ENCODE data around the gene IQGAP3.

Gene IQGAP3

DNA sequence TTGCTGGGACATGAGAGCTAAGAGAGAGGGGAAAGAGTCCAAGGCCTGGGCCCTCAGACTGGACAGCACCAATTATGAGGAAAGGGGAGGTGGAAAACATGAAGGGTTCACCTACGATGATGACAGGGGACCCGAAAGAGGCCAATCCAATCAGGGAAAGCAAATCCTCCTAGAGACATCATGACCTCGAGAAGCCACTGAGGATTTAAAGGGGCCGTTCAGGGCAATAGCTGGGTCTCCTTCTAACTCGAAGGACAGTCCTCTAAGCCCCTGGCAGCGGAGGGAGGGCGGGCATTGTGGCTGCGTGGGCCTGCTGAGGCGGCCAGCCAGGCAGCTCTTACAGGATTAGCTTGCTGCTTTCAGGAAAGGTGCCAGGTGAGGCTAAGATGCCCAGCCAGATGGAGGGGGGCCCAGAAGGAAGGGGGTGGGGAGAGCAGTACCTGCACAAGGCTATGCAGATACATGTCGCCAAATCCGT, 79.2 kb downstream of the IQGAP3 start:
- DNase-seq, result no peak

DNA sequence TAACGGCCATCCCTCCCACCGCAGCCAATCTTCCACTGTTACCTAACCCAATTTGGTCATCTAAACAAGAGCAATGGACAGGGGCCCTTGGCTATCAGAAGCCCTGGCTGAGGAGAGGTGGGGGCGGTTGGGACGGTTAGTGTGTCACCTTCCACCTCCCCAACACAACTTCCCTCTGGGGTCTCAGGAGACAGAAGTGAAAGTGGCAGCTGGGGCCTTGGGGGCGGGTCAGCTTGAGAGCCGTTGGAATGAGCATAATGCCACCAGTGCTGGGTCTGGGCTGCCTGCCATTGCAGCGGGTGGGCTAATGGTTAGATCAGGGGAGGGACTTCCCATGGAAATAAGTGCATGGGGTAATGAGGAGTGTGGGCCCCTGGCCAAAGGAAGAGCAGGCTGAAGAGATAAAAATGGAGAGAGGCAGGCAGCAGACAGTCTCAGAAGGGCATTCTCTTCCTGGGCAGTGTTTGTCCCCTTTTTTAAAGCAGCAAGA, 79.7 kb downstream of the IQGAP3 start:
- no peak for DNase-seq

DNA sequence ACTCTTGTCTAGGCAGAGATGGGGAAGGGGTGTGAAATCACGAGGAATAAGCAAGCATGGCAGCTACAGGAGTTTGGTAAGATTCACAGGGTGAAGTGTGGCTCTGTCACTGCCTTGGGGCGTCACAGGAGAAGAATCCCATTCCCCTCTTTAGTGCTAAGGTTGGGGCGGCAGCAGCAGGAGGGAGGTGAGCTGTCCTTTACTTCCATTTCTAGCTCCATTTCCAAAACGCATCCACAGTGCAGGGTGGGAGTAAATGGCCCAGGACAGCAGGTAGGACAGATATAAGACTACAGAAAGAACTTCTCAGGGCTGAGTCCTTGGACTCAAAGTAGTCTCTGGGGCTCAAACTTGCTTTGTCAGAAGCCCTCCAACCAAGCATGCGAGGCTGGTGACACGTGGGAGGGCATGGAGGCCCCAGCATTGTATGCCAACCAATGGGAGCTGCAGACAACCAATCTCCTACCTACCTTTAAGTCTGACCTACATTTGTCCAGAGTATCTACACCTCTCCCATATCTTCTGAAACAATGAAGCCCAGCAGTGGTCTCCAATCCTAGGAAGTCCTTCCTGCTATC, 80.3 kb downstream of the IQGAP3 start:
- no peak for DNase-seq

DNA sequence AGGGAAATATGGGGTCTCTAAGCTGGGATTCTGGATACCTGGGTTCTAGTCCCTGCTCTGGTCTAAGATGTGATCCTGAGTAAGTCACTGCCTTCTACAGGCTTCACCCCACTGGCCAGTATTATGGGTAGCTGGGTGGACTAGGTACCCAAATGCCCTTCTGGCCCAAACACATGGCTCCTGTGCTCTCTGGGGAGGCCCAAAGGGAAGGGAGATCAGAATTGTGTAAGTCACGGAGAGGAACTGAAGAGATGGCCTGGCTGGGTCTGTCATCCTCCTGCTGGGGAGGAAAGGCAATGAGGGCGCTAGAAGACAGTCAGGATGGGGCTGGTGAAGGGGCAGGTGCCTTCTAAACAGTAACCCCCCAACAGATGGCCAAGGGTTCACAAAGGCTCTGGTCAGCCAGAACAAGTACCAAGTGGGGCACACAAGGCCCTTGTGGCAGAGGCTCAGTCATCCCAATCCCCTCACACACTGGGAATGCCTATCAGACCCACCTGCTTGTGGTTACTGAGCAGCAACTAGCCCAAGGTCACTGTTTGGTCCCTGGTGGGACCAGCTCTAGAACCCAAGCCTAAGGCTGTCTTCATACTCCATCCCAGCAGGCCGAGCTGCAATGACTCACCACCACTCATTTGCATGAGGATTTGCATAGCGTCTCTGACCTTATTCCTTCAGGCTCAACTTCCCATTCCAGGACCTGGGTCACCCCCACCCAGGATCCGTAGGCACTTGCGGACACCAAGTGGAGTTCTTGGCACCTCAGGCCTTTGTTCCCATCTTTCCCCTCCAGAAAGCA, 81.0 kb downstream of the IQGAP3 start:
- DNase-seq, result no peak

DNA sequence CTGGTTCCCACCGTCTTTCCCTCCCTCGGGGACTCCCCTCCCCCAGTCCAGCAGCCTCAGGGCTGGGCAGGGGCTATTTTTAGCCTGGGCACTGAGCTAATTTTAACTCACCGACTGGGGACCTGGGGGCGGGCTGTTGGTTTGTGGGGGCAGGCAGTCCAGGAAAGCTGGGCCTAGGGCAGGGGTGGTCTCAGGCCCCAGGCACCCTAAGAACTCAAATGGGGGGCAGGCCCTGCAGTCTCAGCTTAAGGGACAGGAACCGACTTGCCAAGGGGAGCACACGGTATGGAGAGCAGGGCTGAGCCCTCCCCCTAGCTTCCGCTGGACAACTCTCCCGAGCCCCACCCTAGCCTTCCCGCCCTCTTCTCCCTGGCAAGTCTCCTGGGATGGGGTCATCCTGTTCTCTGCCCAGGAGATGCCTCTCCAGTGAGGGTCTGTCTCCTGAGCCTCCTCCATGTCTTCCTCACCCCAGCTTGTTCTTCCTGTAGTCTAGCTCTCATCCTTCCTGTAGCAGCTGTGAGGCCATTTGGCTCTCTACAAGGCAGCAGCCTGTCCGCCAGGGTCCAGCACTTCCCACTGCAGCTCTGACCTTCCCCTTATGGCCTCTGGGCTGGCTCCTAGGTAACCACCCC, 81.8 kb downstream of the IQGAP3 start:
- no peak for DNase-seq

DNA sequence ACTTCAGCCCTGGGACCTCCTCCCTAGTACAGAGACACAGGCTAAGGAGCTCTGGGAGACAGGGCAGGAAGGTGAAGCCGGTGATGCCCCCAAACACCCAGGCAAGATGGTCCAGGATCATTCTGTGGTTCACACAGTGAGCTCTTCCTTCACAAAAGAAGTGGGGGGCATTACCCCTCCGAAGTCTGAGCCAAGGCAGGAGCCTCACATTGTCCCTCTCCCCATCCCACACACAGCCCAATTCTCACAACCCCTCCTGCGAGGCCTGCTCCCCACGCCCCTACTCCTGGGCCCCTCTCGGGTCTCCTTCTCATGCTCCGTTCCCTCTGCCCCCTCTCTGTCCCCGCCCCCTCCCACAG, 82.5 kb downstream of the IQGAP3 start:
- no peak for DNase-seq

DNA sequence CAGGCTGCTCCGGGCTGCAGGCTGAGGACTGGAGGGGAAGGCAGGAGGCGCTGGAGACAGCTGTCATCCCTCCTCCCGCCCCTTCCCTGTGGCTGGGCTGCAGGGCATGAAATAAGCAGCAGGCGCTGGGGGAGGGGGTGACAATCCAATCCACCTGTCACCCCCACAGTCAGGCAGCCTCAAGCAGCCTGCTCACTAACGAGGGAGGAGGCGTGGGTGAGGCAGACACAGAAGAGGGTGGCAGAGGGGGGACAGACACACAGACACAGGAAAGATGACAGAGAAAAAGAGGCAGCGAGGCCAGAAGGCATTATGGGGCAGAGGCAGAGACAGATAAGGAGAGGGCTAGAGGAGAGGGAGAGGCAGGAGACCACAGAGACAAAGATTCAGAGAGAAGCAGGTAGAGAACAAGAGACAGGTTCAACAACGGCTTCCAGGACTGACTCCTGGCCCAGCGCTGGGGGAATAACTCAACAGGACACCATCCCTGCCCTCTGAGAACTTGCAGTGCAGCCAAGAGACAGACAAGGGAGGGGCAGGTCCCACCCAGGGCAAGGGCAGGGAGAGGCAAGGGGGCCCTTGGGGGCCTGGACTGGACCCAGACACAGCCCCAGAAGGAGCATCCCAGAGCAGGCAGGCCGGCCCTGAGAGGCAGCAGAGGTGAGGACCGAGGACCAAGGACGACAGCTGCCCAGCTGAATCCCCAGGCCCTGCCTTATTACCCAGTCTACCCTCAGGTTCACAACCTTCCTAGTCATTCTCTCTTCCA, 83.0 kb downstream of the IQGAP3 start:
- peak; percentile 42 for DNase-seq

DNA sequence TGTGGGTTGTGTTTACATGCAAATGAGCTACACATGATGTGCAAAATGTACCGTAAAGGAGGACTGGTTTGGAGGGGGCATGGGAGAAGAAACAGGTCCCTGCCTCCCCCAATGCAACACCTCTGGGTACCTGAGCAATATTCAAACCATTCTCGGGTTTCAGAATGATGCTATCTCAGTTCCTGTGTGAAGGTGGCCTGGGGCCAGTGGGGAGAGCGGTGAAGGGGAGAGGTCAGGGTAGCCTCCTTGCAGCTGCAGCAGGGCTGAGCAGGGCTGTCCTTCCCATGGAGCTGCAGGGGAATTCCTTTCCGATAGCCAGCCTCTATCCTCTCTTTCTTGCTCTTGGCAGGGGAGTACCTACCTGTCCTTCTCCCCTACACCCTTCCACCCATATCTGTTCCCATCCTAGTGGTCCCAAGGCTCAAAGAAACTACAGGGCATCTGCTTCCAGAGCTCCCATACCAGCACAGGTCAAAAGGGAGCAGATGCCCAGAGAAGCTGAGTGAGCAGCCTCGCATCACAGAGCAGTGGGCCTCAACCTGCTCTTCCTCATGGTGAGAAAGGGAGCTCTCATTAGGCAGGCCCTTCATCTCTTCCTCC, 83.7 kb downstream of the IQGAP3 start:
- DNase-seq, result peak; percentile 36

DNA sequence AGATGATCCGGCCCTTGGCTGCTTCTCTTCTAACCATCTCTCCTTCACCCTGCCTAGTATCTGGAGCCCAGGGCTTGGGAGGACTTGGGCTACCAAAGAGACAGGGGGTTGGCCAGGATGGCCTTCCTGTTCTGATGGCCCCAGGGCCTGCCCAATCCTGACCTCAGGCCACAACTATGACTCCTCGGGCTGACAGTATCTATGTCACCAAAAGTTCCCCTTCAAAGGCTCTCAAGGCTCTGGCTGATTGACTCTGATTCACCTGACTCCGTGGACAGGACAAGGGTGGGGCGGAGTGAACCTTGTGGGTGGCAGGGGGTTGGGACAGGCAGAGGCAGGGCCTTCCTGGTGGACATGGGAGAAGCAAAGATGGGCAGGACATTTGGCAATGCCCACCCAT, 84.5 kb downstream of the IQGAP3 start:
- peak; percentile 37 for DNase-seq

DNA sequence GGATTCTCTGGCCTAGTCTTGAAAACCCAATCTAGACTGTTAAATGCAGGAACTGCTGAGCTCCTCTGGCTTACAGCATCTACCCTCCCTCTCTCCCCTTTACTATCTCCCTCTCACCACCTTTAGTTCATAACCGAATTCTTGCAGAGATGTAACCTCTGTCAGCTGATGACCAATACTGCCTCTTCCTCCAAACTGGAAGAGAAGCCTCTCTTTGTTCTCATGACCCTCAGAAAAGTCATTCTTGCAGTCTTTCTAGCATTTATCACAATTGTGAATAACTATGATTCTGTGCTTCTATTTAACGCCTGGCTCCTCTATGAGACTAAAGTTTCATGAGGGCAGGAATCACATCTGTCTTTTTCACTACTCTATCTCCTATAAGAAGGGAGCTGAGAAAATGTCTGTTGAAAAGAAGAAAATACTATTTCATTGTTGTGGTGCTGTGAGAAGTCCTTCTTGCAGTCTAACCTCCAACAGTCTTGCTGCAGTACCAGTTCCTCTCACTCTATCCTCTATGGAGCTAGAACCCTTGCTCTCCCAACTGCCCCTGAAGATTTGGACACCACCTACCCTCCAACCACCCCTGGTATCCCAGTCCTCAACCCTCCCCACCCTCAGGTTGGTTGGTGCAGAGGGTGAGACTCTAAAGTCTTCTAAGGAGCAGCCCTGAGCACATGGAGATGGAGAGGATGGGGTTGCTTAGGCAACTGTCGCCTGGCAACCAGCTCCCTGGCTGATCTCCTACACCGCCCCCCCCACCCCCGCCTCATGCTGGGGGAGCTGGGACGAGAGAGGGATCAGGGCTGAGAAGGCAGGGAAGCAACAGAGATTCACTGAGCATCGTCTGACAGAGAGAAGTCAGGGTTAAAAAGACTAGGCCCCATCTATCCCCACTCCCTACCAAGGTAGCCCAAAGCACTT, 85.7 kb downstream of the IQGAP3 start:
- DNase-seq, result no peak

DNA sequence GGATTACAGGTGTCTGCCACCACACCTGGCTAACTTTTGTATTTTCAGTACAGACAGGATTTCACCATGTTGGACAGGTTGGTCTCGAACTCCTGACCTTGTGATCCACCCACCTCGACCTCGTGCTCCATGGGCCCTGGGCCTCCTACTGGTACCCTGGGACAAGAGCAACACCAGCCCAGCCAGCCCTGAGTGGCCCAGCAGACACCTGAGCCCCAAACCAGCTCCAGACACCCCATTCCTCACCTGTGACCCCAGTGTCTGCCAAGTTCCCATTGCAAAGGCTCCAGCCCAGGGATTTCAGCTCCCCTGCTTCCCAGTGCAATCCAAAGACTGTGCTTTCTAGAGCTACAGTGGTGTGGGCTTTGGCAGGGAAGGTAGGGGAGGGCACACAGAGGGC, 86.4 kb downstream of the IQGAP3 start:
- no peak for DNase-seq

DNA sequence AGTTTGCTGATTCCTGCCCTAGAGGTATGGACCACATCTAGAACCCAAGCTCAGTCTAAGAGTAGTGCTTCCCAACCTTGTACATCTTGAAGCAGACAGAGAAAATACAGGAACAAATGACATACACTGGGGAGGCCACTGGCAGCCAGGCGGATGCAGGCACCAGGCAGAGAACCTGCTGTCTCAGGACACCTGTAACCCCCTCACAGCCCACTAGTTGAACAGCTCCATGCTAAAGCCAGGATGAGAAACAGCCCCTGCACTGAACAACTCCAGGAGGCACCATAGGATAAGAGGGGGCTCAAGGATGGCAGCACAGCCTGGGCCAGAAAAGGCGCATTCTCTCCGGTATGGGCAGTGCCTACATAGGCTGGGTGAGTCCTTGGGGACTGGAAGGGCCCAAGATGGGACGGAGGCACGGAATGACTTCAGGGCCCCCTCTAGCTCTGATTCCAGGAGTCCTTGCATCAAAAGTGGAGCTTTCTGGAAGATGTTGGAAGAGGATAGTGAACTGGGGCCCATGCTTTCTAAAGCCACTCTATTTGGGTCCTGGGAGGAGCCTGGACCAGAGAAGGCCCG, 87.8 kb downstream of the IQGAP3 start:
- DNase-seq, result no peak

DNA sequence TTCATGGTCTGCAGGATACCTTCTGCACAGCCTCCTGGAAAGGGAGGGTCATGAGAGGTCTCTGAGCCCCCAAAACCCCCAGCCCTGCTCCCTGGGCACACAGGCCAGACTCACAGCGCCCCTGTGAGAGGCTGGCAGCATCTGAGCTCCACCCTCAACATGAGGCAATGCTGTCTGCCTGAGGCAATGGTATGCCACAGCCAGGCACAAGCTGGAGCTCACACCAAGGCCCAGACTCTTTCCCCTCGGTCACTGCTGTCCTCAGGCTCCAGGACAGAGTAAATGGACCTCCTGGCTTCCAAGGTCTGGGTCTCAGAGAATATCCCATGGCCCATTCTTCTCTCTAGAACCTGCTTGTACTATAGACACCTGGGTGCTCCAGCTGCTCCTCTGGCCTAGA, 89.0 kb downstream of the IQGAP3 start:
- no peak for DNase-seq

DNA sequence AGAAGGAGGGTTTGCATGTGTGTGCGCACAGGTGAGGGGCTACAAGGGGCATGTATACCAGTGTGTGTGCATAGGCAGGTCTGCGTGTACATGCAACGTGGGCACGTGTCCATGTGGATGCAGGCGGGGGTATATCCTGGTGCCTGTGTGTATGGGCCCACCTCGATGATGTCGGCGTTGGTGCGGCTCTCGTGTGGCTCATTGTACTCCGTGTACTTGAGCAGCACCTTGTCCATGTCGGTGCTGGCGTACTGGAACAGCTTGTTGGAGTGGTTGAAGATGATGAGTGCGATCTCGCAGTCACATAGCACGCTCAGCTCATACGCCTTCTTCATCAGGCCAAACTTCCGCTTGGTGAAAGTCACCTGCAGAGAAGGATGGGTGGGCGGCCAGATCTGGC, 90.1 kb downstream of the IQGAP3 start:
- DNase-seq, result no peak

DNA sequence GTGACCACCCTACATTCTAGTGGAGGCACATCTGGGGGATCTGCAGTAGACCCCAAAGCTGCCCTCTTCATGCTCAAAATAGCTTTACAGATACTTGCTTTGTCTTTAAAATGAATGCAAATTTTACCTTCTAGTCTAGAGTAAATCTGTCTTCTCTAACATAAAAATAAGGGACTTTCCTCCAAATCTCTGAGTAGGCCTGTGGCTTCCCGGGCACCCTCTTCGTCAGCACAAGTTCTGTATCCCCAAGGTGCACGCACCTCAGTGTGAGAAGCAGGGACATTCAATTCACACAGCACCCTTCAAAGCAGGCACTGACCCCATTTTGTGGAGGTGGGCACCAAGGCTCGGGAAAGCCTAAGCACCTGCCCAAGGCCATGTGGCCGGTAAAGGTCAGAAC, 90.8 kb downstream of the IQGAP3 start:
- no peak for DNase-seq

DNA sequence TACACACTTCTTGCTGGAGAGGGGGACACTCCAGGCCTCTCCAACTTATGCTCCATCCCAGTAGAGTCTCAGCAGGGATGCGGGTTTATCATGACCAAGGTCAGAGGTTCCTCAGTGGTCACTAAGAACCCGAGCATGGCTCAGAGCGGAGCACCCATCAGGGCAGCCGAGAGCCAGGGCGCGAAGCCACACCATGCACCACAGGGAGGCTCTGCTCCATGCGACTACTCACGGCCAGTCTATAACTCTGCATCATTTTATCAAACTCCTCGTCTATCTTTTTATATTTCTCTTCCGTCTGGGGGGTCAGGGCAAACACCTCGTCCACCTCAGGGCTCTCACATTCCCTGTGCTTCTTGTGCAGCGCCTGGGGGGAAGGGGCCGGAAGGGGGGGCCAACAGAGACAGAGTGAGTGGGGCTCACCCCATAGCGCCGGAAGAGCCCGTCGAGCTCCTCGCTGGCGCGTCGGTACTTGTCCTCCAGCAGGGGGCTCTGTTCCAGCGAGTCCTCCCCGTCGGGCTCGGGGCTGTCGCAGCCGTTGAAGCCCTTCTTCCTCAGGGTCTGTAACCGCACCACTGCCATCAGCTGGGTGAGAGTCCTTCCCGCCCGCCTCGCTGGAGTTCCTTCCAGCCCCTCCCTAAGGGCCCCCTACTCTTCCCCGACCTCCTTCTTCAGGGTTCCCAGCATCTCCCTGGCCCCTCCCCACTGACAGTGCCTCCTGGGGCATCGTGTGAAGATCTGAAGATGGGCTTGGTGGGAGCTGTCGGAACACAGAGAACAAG, 91.8 kb downstream of the IQGAP3 start:
- DNase-seq, result peak; percentile 81

DNA sequence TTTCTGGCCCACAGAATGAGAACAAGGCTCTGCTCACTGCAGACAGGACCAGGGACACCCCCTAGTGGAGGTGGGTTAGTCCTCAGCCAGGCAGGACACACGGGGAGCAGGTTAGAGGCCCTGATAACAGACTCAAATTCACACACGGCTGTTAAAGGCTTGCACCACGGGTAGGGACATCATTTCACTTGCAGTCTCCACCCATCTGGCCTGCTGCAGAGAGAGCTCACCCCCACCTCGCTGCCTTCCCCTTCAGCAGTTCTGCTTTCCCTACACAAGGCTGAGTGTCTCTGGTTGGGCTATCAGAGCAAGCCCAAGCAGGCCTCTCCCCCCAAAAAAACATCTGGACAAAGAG, 92.4 kb downstream of the IQGAP3 start:
- no peak for DNase-seq

DNA sequence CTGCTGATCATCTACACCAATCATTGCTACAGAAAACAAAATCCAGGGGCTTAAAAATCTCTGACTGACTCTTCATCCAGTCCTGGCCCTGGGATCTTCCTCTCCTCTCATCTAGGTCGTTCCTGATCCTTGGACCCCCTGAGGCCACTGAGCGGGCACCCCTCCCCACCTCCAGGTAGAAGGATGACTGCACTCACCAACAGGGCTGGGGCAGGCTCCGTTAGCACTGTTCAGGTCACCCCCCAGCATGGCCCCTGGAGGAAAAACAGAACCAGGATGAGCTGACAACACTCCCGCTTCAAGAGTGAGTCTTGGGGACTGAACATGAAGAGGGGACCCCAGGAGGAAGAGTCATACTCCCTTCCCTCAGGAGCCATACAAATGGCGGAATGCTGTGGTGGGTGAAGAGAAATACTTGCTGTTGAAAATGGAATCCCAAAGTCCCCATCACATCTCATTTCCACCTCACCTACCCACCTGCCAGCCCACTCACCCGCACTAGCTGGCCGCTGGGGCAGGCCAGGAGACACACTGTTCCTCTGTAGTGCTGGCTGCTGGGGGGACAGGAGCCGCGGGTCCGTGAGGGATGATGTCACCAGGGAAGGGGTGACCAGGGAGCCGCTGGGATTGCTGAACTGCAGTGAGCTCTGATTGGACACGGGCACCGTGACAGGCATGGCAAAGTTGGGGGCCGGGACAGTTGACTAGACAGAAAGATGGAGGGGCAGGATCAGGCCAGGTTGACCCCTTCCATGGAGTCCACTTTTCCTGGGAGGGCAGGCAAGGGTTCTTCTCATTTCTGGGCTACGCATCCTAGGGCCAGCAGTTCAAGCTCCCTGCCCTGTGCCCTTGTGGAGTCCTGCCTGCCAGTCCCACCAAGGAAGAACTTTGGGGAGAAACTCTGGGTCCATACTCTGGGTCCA, 93.0 kb downstream of the IQGAP3 start:
- no peak for DNase-seq

DNA sequence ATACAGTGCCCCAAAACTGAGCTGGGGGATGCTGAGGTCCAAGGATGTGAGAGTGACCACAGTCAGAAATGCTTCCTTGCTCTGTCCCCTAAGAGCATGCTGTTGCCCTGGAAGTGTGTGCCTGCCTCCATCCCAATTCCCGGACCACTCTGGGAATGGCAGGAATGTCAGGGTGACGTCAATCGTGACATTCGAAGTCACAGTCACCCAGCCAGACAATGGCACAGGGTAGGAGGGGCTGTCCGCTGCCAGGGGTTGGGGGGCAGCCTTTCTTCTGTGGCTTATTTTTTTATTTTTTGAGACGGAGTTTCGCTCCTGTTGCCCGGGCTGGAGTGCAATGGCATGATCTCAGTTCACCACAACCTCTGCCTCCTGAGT, 94.1 kb downstream of the IQGAP3 start:
- DNase-seq, result no peak

Data from stimulated activated CD4-positive, alpha-beta T cell treated with anti-CD3 and anti-CD28 coated beads, Interleukin-4, amount 100 ng/mL, for 24 hours (primary cell).